Calu3 (cell line): ENCODE data around the gene GRK5. TPM values are rescaled to one million over a fixed set of nuclear protein-coding genes. Genes with fewer than 3 reads are reported as not detected.
"Not testable (repeated sequence)": the region's sequence is repeated elsewhere in the genome, so short reads cannot be mapped to it uniquely, and the experiment has no call there.

Experiments used
- BruUV-seq: library from RNA; stranded (reverse); fragments of 400-500 nt; replicated peaks from 2 replicates; lab custom pipeline; 2021; lab: Mats Ljungman, UMichigan
- CTCF ChIA-PET: fragments of 300-600 bp; sonication (Branson Sonifier 250); formaldehyde crosslinking; loops from one replicate; lab custom pipeline; 2022; ENCODE audit warnings: antibody characterized with exemption; lab: Charles Lee
- DNase-seq: peaks from one replicate; pipeline ENCODE4 v3.0.0; 2022
- H3K27ac Mint-ChIP-seq: one replicate; pipeline ENCODE4 v1.8.0; 2022; ENCODE audit warnings: mixed read lengths; ENCODE audit not compliant: unreplicated experiment
- H3K27me3 Mint-ChIP-seq: one replicate; pipeline ENCODE4 v1.8.0; 2022; ENCODE audit warnings: mixed read lengths; ENCODE audit not compliant: unreplicated experiment
- H3K36me3 Mint-ChIP-seq: one replicate; pipeline ENCODE4 v1.8.0; 2022; ENCODE audit warnings: mild to moderate bottlenecking, moderate library complexity, mixed read lengths; ENCODE audit not compliant: insufficient read depth, unreplicated experiment
- H3K4me1 Mint-ChIP-seq: one replicate; pipeline ENCODE4 v1.8.0; 2022; ENCODE audit warnings: mild to moderate bottlenecking, low read depth, mixed read lengths; ENCODE audit not compliant: unreplicated experiment
- H3K4me3 Mint-ChIP-seq: one replicate; pipeline ENCODE4 v1.8.0; 2022; ENCODE audit warnings: mild to moderate bottlenecking, low read depth, moderate library complexity, mixed read lengths; ENCODE audit not compliant: unreplicated experiment
- H3K9me3 Mint-ChIP-seq: one replicate; pipeline ENCODE4 v1.8.0; 2022; ENCODE audit warnings: low read depth, mixed read lengths; ENCODE audit not compliant: unreplicated experiment
- CTCF ChIP-seq: fragments of 200-600 bp; IDR thresholded peaks from one replicate; pipeline ENCODE4 v1.8.0; 2022; ENCODE audit warnings: antibody characterized with exemption; ENCODE audit not compliant: unreplicated experiment
- intact Hi-C: fragments of 100-400 bp; cut with micrococcal nuclease; formaldehyde crosslinking; loops from one replicate; pipeline ENCODE4 v1.10.0; 2022; ENCODE audit not compliant: unreplicated experiment
- total RNA-seq: library from RNA; stranded (reverse); gene quantifications from 2 replicates; pipeline ENCODE4 v1.2.3, GENCODE V29; 2022

GRK5 gene
- total RNA-seq, 1 experiment from 2014 or later, result 4.4 TPM

GRCh38 chr10:119460369-119461195 is 253.2 kb downstream of the GRK5 start:
- H3K36me3 Mint-ChIP-seq, result no peaks in the 10 kb centered on the region
- H3K4me3 Mint-ChIP-seq, result no peak overlapping the region
- peaks cover 29% of the 10 kb centered on the region for H3K4me1 Mint-ChIP-seq
- no peak overlapping the region for H3K27ac Mint-ChIP-seq
- no peak for DNase-seq
- TF ChIP-seq CTCF, result no peak
- intact Hi-C loops, result no loop called here
- H3K9me3 Mint-ChIP-seq, result peaks cover 5% of the 10 kb centered on the region
- H3K27me3 Mint-ChIP-seq, result no peaks in the 10 kb centered on the region
- no TSS peak for BruUV-seq
- CTCF ChIA-PET, result no interaction called here

GRCh38 chr10:119461380-119461779 is 254.0 kb downstream of the GRK5 start:
- no TSS peak for BruUV-seq
- CTCF ChIA-PET, result interaction anchor here (0.7 kb wide), 1 partner anchor 19 kb away, joined by 5 read pairs; no protein-coding TSS in a partner anchor
- intact Hi-C loops, result no loop called here

GRCh38 chr10:119461923-119462322 is 254.6 kb downstream of the GRK5 start:
- no peak for TF ChIP-seq CTCF
- H3K36me3 Mint-ChIP-seq, result no peaks in the 10 kb centered on the region
- CTCF ChIA-PET, result interaction anchor here (0.7 kb wide), 1 partner anchor 19 kb away, joined by 5 read pairs; no protein-coding TSS in a partner anchor
- H3K27ac Mint-ChIP-seq, result no peak overlapping the region
- no peak for DNase-seq
- peaks cover 29% of the 10 kb centered on the region for H3K4me1 Mint-ChIP-seq
- H3K27me3 Mint-ChIP-seq, result no peaks in the 10 kb centered on the region
- peaks cover 5% of the 10 kb centered on the region for H3K9me3 Mint-ChIP-seq
- intact Hi-C loops, result no loop called here
- BruUV-seq, result no TSS peak
- no peak overlapping the region for H3K4me3 Mint-ChIP-seq

More at GRCh38 chr10:119461380-119461779, 254.0 kb downstream of the GRK5 start:
- H3K27me3 Mint-ChIP-seq, result no peaks in the 10 kb centered on the region
- no peak overlapping the region for H3K27ac Mint-ChIP-seq
- H3K4me1 Mint-ChIP-seq, result peaks cover 29% of the 10 kb centered on the region
- peaks cover 5% of the 10 kb centered on the region for H3K9me3 Mint-ChIP-seq
- no peak overlapping the region for H3K4me3 Mint-ChIP-seq
- H3K36me3 Mint-ChIP-seq, result no peaks in the 10 kb centered on the region
- DNase-seq, result peak; percentile 67
- no peak for TF ChIP-seq CTCF

GRCh38 chr10:119462773-119463172 is 255.4 kb downstream of the GRK5 start:
- H3K27ac Mint-ChIP-seq, result no peak overlapping the region
- CTCF ChIA-PET, result no interaction called here

GRCh38 chr10:119463195-119463594 is 255.8 kb downstream of the GRK5 start:
- H3K27me3 Mint-ChIP-seq, H3K9me3 Mint-ChIP-seq, intact Hi-C loops, H3K36me3 Mint-ChIP-seq, CTCF ChIA-PET, DNase-seq, H3K4me3 Mint-ChIP-seq, H3K27ac Mint-ChIP-seq, BruUV-seq: not testable (repeated sequence)
- peaks cover 29% of the 10 kb centered on the region for H3K4me1 Mint-ChIP-seq

More at GRCh38 chr10:119462773-119463172, 255.4 kb downstream of the GRK5 start:
- Mint-ChIP-seq H3K9me3 (peaks cover 5% of the 10 kb centered on the region), H3K4me3 (no peak overlapping the region), H3K36me3 (no peaks in the 10 kb centered on the region), H3K4me1 (peaks cover 29% of the 10 kb centered on the region), H3K27me3 (no peaks in the 10 kb centered on the region)
- intact Hi-C loops, result no loop called here
- no peak for DNase-seq
- BruUV-seq, result no TSS peak
- TF ChIP-seq CTCF, result no peak
